ENCODE data around the gene ITGA8. TPM values are rescaled to one million over a fixed set of nuclear protein-coding genes. Genes with fewer than 3 reads are reported as not detected.

ITGA8 gene
- total RNA-seq, 1 experiment from 2014 or later, result not detected

DNA sequence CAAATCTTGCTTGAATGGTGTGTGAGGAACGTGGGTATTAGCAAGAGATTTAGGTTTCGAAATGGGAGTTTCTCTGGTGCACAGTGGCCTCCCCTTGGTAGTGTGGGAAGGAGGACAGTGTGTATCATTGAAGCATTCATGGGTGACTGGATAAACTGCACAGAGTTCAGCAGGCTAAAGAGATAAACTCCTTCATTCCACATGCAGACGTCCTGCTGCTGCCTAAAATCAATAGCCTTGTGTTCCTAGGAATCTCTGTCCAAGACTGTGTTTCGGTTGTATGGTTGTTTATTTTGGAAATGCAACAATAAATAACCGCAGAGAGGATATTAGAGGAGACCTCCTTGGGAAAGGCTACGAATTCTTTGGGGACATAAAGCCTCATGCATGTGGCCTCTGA, 247.7 kb downstream of the ITGA8 start:
- BruUV-seq (replicated peaks), result no TSS peak
- no peak overlapping the region for H3K4me3 Mint-ChIP-seq (ENCODE audit: low read depth, unreplicated experiment)
- TF ChIP-seq, protein P1, sequence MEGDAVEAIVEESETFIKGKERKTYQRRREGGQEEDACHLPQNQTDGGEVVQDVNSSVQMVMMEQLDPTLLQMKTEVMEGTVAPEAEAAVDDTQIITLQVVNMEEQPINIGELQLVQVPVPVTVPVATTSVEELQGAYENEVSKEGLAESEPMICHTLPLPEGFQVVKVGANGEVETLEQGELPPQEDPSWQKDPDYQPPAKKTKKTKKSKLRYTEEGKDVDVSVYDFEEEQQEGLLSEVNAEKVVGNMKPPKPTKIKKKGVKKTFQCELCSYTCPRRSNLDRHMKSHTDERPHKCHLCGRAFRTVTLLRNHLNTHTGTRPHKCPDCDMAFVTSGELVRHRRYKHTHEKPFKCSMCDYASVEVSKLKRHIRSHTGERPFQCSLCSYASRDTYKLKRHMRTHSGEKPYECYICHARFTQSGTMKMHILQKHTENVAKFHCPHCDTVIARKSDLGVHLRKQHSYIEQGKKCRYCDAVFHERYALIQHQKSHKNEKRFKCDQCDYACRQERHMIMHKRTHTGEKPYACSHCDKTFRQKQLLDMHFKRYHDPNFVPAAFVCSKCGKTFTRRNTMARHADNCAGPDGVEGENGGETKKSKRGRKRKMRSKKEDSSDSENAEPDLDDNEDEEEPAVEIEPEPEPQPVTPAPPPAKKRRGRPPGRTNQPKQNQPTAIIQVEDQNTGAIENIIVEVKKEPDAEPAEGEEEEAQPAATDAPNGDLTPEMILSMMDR (IDR thresholded peaks at IDR 0.05; ENCODE audit: unreplicated experiment), result no peak

GRCh38 chr10:15469111-15469510, 250.6 kb downstream of the ITGA8 start:
- TF ChIP-seq, protein P1 (IDR thresholded peaks at IDR 0.05; ENCODE audit: unreplicated experiment), result no peak
- no peak overlapping the region for H3K27ac Mint-ChIP-seq (ENCODE audit: unreplicated experiment)
- CTCF ChIA-PET, result interaction anchor here (0.7 kb wide), 1 partner anchor 223 kb away, joined by 3 read pairs; no protein-coding TSS in a partner anchor
- no TSS peak for BruUV-seq (replicated peaks)
- H3K4me3 Mint-ChIP-seq (ENCODE audit: low read depth, unreplicated experiment), result no peak overlapping the region
- no peaks in the 10 kb centered on the region for H3K9me3 Mint-ChIP-seq (ENCODE audit: low read depth, unreplicated experiment)
- no peaks in the 10 kb centered on the region for H3K4me1 Mint-ChIP-seq (ENCODE audit: low read depth, unreplicated experiment)
- DNase-seq, result no peak
- H3K27me3 Mint-ChIP-seq (ENCODE audit: unreplicated experiment), result peaks cover 81% of the 10 kb centered on the region
- intact Hi-C loops (cut with micrococcal nuclease; ENCODE audit: unreplicated experiment), result loop anchor here (10.0 kb wide), 1 partner anchor 246 kb away; the partner anchor contains the start of gene ITGA8
- H3K36me3 Mint-ChIP-seq (ENCODE audit: insufficient read depth, unreplicated experiment), result no peaks in the 10 kb centered on the region

More for the DNA sequence above, 247.7 kb downstream of the ITGA8 start:
- H3K4me1 Mint-ChIP-seq (ENCODE audit: low read depth, unreplicated experiment), result peaks cover 8% of the 10 kb centered on the region
- CTCF ChIA-PET, result no interaction called here
- H3K36me3 Mint-ChIP-seq (ENCODE audit: insufficient read depth, unreplicated experiment), result no peaks in the 10 kb centered on the region
- no peaks in the 10 kb centered on the region for H3K9me3 Mint-ChIP-seq (ENCODE audit: low read depth, unreplicated experiment)
- no peak overlapping the region for H3K27ac Mint-ChIP-seq (ENCODE audit: unreplicated experiment)
- peaks cover 55% of the 10 kb centered on the region for H3K27me3 Mint-ChIP-seq (ENCODE audit: unreplicated experiment)
- intact Hi-C loops (cut with micrococcal nuclease; ENCODE audit: unreplicated experiment), result no loop called here
- DNase-seq, result no peak

- Mint-ChIP-seq H3K9me3 (ENCODE audit: low read depth, unreplicated experiment) (no peaks in the 10 kb centered on the region), H3K4me3 (ENCODE audit: low read depth, unreplicated experiment) (no peak overlapping the region), H3K36me3 (ENCODE audit: insufficient read depth, unreplicated experiment) (no peaks in the 10 kb centered on the region), H3K27me3 (ENCODE audit: unreplicated experiment) (peaks cover 71% of the 10 kb centered on the region), H3K4me1 (ENCODE audit: low read depth, unreplicated experiment) (no peaks in the 10 kb centered on the region), H3K27ac (ENCODE audit: unreplicated experiment) (no peak overlapping the region)
- TF ChIP-seq, protein P1 (IDR thresholded peaks at IDR 0.05; ENCODE audit: unreplicated experiment), result no peak
- intact Hi-C loops (cut with micrococcal nuclease; ENCODE audit: unreplicated experiment), result loop anchor here (10.0 kb wide), 1 partner anchor 250 kb away; the partner anchor contains the start of gene ITGA8
- CTCF ChIA-PET, result no interaction called here
- DNase-seq, result no peak
- no TSS peak for BruUV-seq (replicated peaks)
Observed at GRCh38 chr10:15464381-15464780, 255.3 kb downstream of the ITGA8 start.

Other genes with a start within 250 kb of the ITGA8 start
- gene MINDY3, start 140.6 kb upstream of the ITGA8 start, total RNA-seq (2022), result 16.5 and 17.8 TPM in 2 replicates